ENCODE data around the gene HGD. TPM values are rescaled to one million over a fixed set of nuclear protein-coding genes. Genes with fewer than 3 reads are reported as not detected.

The HGD gene
- total RNA-seq, 2 donors from 2014 or later: 0.41 TPM; not detected in 1

DNA sequence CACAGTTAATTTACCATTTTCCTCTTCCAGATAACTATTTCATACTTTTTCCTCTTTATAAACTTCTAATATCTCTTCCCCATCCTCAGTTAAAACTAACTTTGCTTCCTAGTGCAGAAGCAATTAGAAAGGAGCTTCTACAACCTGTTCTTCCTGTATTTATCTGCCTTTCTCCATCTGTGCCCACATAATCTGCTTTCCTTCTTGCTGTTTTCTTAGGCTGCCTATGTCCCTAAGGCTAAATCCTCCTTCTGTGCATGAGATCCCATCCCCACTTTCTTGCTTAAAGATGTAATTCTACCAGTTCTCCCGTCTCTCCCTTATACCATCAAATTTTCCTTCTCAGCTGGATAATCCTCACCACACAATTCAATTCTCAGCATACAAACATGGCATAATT lies 28.3 kb upstream of the HGD start:
- TF ChIP-seq, protein P1, sequence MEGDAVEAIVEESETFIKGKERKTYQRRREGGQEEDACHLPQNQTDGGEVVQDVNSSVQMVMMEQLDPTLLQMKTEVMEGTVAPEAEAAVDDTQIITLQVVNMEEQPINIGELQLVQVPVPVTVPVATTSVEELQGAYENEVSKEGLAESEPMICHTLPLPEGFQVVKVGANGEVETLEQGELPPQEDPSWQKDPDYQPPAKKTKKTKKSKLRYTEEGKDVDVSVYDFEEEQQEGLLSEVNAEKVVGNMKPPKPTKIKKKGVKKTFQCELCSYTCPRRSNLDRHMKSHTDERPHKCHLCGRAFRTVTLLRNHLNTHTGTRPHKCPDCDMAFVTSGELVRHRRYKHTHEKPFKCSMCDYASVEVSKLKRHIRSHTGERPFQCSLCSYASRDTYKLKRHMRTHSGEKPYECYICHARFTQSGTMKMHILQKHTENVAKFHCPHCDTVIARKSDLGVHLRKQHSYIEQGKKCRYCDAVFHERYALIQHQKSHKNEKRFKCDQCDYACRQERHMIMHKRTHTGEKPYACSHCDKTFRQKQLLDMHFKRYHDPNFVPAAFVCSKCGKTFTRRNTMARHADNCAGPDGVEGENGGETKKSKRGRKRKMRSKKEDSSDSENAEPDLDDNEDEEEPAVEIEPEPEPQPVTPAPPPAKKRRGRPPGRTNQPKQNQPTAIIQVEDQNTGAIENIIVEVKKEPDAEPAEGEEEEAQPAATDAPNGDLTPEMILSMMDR (IDR thresholded peaks at IDR 0.05): no peak
- no peak for DNase-seq (ENCODE audit: low spot score)
- H3K4me3 ChIP-seq: no peak overlapping the region

DNA sequence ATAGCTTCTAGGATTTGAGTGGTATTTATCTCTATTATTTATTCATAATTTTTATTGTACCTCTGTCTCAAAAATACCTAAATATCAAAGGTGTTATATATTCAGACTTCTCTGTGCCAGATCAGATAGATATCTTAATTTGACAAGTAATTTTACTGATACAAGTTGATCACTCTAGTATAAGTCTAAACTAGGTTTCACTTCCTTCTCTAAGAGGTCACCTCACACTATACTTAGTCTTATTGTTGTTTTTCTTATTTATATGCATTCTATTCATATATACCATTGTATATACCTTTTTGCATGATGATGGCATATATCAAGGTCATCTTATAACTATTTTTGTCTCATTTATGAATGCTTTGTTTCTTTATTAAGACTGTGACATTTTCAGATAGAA lies 26.4 kb upstream of the HGD start:
- Histone ChIP-seq H3K36me3 (peaks cover 9% of the 10 kb centered on the region), H3K27ac (no peak overlapping the region), H3K9me3 (no peaks in the 10 kb centered on the region), H3K27me3 (no peaks in the 10 kb centered on the region), H3K4me3 (no peak overlapping the region), H3K4me1 (no peaks in the 10 kb centered on the region)
- TF ChIP-seq, protein P1 (IDR thresholded peaks at IDR 0.05): no peak
- no peak for DNase-seq (ENCODE audit: low spot score)

More for the DNA sequence above, 28.3 kb upstream of the HGD start:
- Histone ChIP-seq H3K9me3 (no peaks in the 10 kb centered on the region), H3K36me3 (peaks cover 9% of the 10 kb centered on the region), H3K27me3 (no peaks in the 10 kb centered on the region), H3K4me1 (no peaks in the 10 kb centered on the region), H3K27ac (no peak overlapping the region)

DNA sequence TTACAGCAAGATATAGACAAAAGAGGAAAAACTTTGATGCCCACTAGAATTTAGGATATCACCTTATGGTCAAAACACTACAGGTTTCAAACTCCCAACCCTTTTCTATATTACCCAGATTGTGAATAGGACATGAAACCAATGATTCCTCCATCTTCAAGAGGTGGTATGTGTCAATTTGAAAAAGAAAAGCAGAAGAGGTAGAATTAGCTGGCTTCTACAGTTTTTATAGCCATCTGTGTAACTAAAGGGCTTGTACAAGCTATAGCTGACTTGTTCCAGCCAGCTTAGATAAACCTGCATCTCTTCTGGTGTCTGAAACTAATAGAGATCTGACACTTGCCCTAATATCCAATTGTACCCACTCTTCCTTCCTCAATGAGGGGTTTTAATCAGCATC lies 24.9 kb upstream of the HGD start:
- DNase-seq (ENCODE audit: low spot score): no peak
- Histone ChIP-seq H3K9me3 (no peaks in the 10 kb centered on the region), H3K27me3 (no peaks in the 10 kb centered on the region), H3K4me1 (no peaks in the 10 kb centered on the region), H3K27ac (no peak overlapping the region), H3K4me3 (no peak overlapping the region), H3K36me3 (peaks cover 9% of the 10 kb centered on the region)
- TF ChIP-seq, protein P1 (IDR thresholded peaks at IDR 0.05): no peak

DNA sequence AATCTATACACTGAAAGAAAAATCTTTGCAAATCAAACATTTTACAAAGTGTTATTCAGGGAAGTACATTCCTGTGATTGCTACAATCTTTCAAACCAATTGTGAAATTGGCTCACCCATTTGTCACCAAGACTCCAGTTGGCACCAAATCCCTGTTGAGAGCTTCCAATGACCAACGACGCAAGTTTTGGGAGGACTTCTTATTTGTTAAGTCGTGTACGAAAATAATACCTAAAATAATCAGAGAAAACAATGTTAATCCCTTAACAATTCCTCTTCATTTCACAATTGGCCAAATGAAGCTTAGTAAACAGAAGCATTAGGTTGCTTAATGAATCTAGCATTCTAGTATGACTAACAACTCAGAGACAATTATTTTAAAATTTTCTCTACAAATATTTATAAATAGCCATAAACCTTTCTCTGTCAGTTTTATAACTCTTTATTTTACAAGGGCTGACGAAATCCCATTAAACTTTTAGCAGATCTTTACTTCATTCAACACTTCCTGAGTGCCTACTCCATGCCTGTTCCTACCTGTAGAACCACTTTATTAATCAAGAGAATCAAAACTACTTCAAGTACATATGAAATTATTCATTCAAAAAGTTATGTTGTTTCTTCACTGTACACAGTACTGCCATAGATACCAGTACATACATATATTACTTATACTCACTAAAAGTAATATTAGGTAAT lies 24.0 kb upstream of the HGD start:
- Histone ChIP-seq H3K27ac (no peak overlapping the region), H3K27me3 (no peaks in the 10 kb centered on the region), H3K4me3 (no peak overlapping the region), H3K4me1 (no peaks in the 10 kb centered on the region), H3K36me3 (peaks cover 9% of the 10 kb centered on the region), H3K9me3 (no peaks in the 10 kb centered on the region)
- no peak for DNase-seq (ENCODE audit: low spot score)
- TF ChIP-seq, protein P1 (IDR thresholded peaks at IDR 0.05): no peak

DNA sequence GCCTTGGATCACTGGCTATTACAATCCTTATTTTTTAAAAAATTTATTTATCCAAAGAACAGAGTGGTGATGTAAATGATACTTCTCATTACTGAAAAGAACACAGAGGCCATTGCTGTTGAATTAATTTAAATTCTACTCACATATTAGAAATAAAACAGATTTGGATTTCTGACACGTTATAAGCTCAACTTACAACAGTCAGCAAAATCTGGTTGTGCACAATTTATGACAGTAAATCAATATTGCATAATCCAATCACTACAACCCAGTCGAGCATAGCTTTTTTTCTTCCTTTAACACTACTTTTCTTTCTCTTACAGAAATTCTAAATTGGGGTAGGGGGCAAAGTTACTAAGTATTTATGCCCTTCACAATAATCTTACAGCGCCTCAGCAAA lies 17.3 kb upstream of the HGD start:
- no peak for DNase-seq (ENCODE audit: low spot score)

More for the DNA sequence above, 17.3 kb upstream of the HGD start:
- H3K27me3 ChIP-seq: no peaks in the 10 kb centered on the region
- peaks cover 10% of the 10 kb centered on the region for H3K36me3 ChIP-seq
- H3K4me3 ChIP-seq: no peak overlapping the region
- H3K4me1 ChIP-seq: no peaks in the 10 kb centered on the region
- no peaks in the 10 kb centered on the region for H3K9me3 ChIP-seq
- TF ChIP-seq, protein P1 (IDR thresholded peaks at IDR 0.05): no peak
- H3K27ac ChIP-seq: no peak overlapping the region
